ENCODE results near the gene PIP5KL1. TPM values are rescaled to one million over a fixed set of nuclear protein-coding genes. Genes with fewer than 3 reads are reported as not detected.
"Not testable (repeated sequence)": the region's sequence is repeated elsewhere in the genome, so short reads cannot be mapped to it uniquely, and the experiment has no call there.

PIP5KL1 gene
- total RNA-seq, 1 donor from 2014 or later: 0.57 TPM

GRCh38 chr9:127883959-127884358 lies 46.6 kb downstream of the PIP5KL1 start:
- intact Hi-C loops (cut with DNase I): no loop called here
- no peak for DNase-seq (ENCODE audit: low spot score)

GRCh38 chr9:127881715-127882114 lies 48.9 kb downstream of the PIP5KL1 start:
- DNase-seq (ENCODE audit: low spot score); intact Hi-C loops (cut with DNase I): not testable (repeated sequence)

GRCh38 chr9:127880143-127880542 lies 50.4 kb downstream of the PIP5KL1 start:
- no peak for DNase-seq (ENCODE audit: low spot score)
- intact Hi-C loops (cut with DNase I): no loop called here

- no peak for DNase-seq (ENCODE audit: low spot score)
- intact Hi-C loops (cut with DNase I): loop anchor here (5.0 kb wide), 1 partner anchor 38 kb away; the partner anchor contains the start of gene ST6GALNAC4
Observed at GRCh38 chr9:127878652-127879390, 51.8 kb downstream of the PIP5KL1 start.

GRCh38 chr9:127878001-127878651 lies 52.5 kb downstream of the PIP5KL1 start:
- intact Hi-C loops (cut with DNase I): loop anchor here (5.0 kb wide), 1 partner anchor 39 kb away; the partner anchor contains the start of gene ST6GALNAC4
- no peak for DNase-seq (ENCODE audit: low spot score)

- intact Hi-C loops (cut with DNase I): loop anchor here (2.0 to 5.0 kb wide), 2 partner anchors 19 to 40 kb away; partner anchors contain the start of gene ST6GALNAC4
- peak; percentile 93 for DNase-seq (ENCODE audit: low spot score)
Observed at GRCh38 chr9:127877566-127877998, 53.0 kb downstream of the PIP5KL1 start, which contains the start of gene AK1. TSS of gene AK1 (minus strand) at chr9:127877675. CDS start at chr9:127874617, 3,058 bp downstream.

- no peak for DNase-seq (ENCODE audit: low spot score)
- intact Hi-C loops (cut with DNase I): loop anchor here (2.0 to 5.0 kb wide), 2 partner anchors 20 to 40 kb away; partner anchors contain the start of gene ST6GALNAC4
Observed at GRCh38 chr9:127876764-127877562, 53.6 kb downstream of the PIP5KL1 start.

GRCh38 chr9:127876026-127876763 lies 54.4 kb downstream of the PIP5KL1 start:
- no peak for DNase-seq (ENCODE audit: low spot score)
- intact Hi-C loops (cut with DNase I): loop anchor here (2.0 to 5.0 kb wide), 2 partner anchors 21 to 41 kb away; partner anchors contain the start of gene ST6GALNAC4

GRCh38 chr9:127875306-127875966 lies 55.1 kb downstream of the PIP5KL1 start:
- DNase-seq (ENCODE audit: low spot score): no peak
- intact Hi-C loops (cut with DNase I): loop anchor here (5.0 kb wide), 1 partner anchor 42 kb away; the partner anchor contains the start of gene ST6GALNAC4

GRCh38 chr9:127874301-127875221 lies 56.0 kb downstream of the PIP5KL1 start:
- no peak for DNase-seq (ENCODE audit: low spot score)
- intact Hi-C loops (cut with DNase I): loop anchor here (5.0 kb wide), 2 partner anchors 43 to 137 kb away; partner anchors contain the start of genes ST6GALNAC4 and TOR2A

GRCh38 chr9:127873886-127874285 lies 56.7 kb downstream of the PIP5KL1 start:
- intact Hi-C loops (cut with DNase I): loop anchor here (5.0 kb wide), 1 partner anchor 137 kb away; the partner anchor contains the start of gene TOR2A
- peak; percentile 90 for DNase-seq (ENCODE audit: low spot score)

GRCh38 chr9:127873223-127873691 lies 57.3 kb downstream of the PIP5KL1 start:
- no peak for DNase-seq (ENCODE audit: low spot score)
- intact Hi-C loops (cut with DNase I): loop anchor here (5.0 kb wide), 1 partner anchor 136 kb away; the partner anchor contains the start of gene TOR2A

- intact Hi-C loops (cut with DNase I): loop anchor here (5.0 kb wide), 1 partner anchor 135 kb away; the partner anchor contains the start of gene TOR2A
- no peak for DNase-seq (ENCODE audit: low spot score)
Observed at GRCh38 chr9:127872369-127873222, 58.0 kb downstream of the PIP5KL1 start.

GRCh38 chr9:127871531-127871930 lies 59.0 kb downstream of the PIP5KL1 start:
- no peak for DNase-seq (ENCODE audit: low spot score)
- intact Hi-C loops (cut with DNase I): loop anchor here (2.0 to 5.0 kb wide), 2 partner anchors 85 to 134 kb away; partner anchors contain the start of genes CDK9 and TOR2A

GRCh38 chr9:127870887-127871286 lies 59.7 kb downstream of the PIP5KL1 start:
- intact Hi-C loops (cut with DNase I): loop anchor here (2.0 to 5.0 kb wide), 2 partner anchors 84 to 134 kb away; partner anchors contain the start of genes CDK9 and TOR2A
- no peak for DNase-seq (ENCODE audit: low spot score)
